H1 (cell line): ENCODE data around the gene TFB2M. TPM values are rescaled to one million over a fixed set of nuclear protein-coding genes. Genes with fewer than 3 reads are reported as not detected.

Experiments used
- CTCF ChIA-PET: fragments of 300-600 bp; sonication (Branson Sonifier 250); formaldehyde crosslinking; loops from one replicate; lab custom pipeline; 2021; ENCODE audit not compliant: partially characterized antibody; lab: Charles Lee
- POLR2A ChIA-PET: fragments of 300-600 bp; sonication (Branson Sonifier 250); formaldehyde crosslinking; loops from one replicate; lab custom pipeline; 2021; ENCODE audit warnings: inconsistent platforms; ENCODE audit not compliant: partially characterized antibody; lab: Charles Lee
- DNase-seq, 2 experiments: peaks; one replicate each; pipeline versions ENCODE4 v3.0.0 to v3.0.0-alpha.2; 2010 to 2022; ENCODE audit warnings: low spot score in 2 of 2, low read depth in 1 of 2, mixed read lengths in 1 of 2
- FAIRE-seq: peaks from 2 replicates; lab custom pipeline; 2011; peaks lifted over from hg19 to GRCh38; lab: Jason Lieb, UNC
- H2AFZ ChIP-seq: 2 replicates; pipeline ENCODE4 v1.8.1; 2012; ENCODE audit warnings: low read length, inconsistent platforms
- H2AK5ac ChIP-seq: 2 replicates; pipeline ENCODE4 v1.6.1; 2013; ENCODE audit warnings: low read depth, low read length
- H2BK120ac ChIP-seq: replicated peaks from 2 replicates; pipeline ENCODE3; 2013; ENCODE audit warnings: low read depth, low read length, inconsistent platforms
- H2BK12ac ChIP-seq: 2 replicates; pipeline ENCODE4 v1.6.1; 2013; ENCODE audit warnings: low read depth, low read length
- H2BK15ac ChIP-seq: 2 replicates; pipeline ENCODE4 v1.6.1; 2013; ENCODE audit warnings: low read length
- H2BK20ac ChIP-seq: 2 replicates; pipeline ENCODE4 v1.6.1; 2013; ENCODE audit warnings: low read length
- H2BK5ac ChIP-seq: 2 replicates; pipeline ENCODE4 v1.6.1; 2013; ENCODE audit warnings: low read depth, low read length
- H3K14ac ChIP-seq: 2 replicates; pipeline ENCODE4 v1.6.1; 2013; ENCODE audit warnings: inconsistent platforms; ENCODE audit not compliant: insufficient read length
- H3K18ac ChIP-seq: 2 replicates; pipeline ENCODE4 v1.6.1; 2013; ENCODE audit warnings: low read length; ENCODE audit errors: extremely low read depth
- H3K23ac ChIP-seq: 2 replicates; pipeline ENCODE4 v1.6.1; 2013; ENCODE audit warnings: inconsistent platforms; ENCODE audit not compliant: insufficient read length
- H3K23me2 ChIP-seq: 2 replicates; pipeline ENCODE4 v1.6.1; 2013; ENCODE audit warnings: low read depth, low read length
- H3K27ac ChIP-seq: 2 replicates; pipeline ENCODE4 v1.6.1; 2011; ENCODE audit warnings: low read depth, low read length, inconsistent platforms
- H3K27me3 ChIP-seq, 4 experiments: replicated peaks in 1 of 4; 1 replicate in 1 of 4; 2 replicates in 3 of 4; pipeline versions ENCODE4 v1.6.1 to v1.8.1; 2011 to 2013; ENCODE audit warnings: low read length in 3 of 4, mild to moderate bottlenecking in 3 of 4, inconsistent platforms in 2 of 4, mixed read lengths in 2 of 4, moderate library complexity in 1 of 4; ENCODE audit not compliant: control insufficient read depth in 3 of 4, insufficient read depth in 3 of 4; ENCODE audit errors: extremely low read depth in 1 of 4
- H3K36me3 ChIP-seq, 4 experiments: 2 replicates each; pipeline versions ENCODE4 v1.6.1 to v1.8.1; 2011 to 2013; ENCODE audit warnings: mild to moderate bottlenecking in 4 of 4, low read length in 3 of 4, moderate library complexity in 2 of 4, control low read depth in 1 of 4, inconsistent platforms in 1 of 4; ENCODE audit not compliant: insufficient read depth in 4 of 4, control insufficient read depth in 2 of 4
- H3K4ac ChIP-seq: replicated peaks from 2 replicates; pipeline ENCODE3; 2013; ENCODE audit warnings: low read length, low read depth, mixed read lengths, inconsistent platforms; ENCODE audit not compliant: insufficient read length
- H3K4me1 ChIP-seq, 4 experiments: replicated peaks in 1 of 4; 1 replicate in 1 of 4; 2 replicates in 3 of 4; pipeline versions ENCODE4 v1.6.1 to v1.8.1; 2011 to 2013; ENCODE audit warnings: low read length in 3 of 4, inconsistent platforms in 2 of 4, mixed read lengths in 1 of 4; ENCODE audit not compliant: insufficient read depth in 4 of 4, control insufficient read depth in 3 of 4
- H3K4me2 ChIP-seq, 2 experiments: 2 replicates each; pipeline versions ENCODE4 v1.6.1 to v1.8.1; 2011 to 2013; ENCODE audit warnings: low read depth in 2 of 2, low read length in 2 of 2, control low read depth in 1 of 2, inconsistent platforms in 1 of 2, mild to moderate bottlenecking in 1 of 2; ENCODE audit not compliant: insufficient read depth in 1 of 2
- H3K4me3 ChIP-seq, 4 experiments: fragments of 200-600, 300-600 bp in 1 of 4; sonication (generic), shearing (Covaris generic), sonication (Bioruptor Twin) in 1 of 4; 2 replicates each; pipeline versions ENCODE4 v1.5.1 to v1.8.1; 2011 to 2016; ENCODE audit warnings: low read length in 4 of 4, low read depth in 3 of 4, control low read depth in 2 of 4, inconsistent platforms in 2 of 4, mild to moderate bottlenecking in 2 of 4, mixed read lengths in 1 of 4, moderate library complexity in 1 of 4; ENCODE audit not compliant: insufficient read depth in 2 of 4; ENCODE audit errors: extremely low read depth in 1 of 4
- H3K56ac ChIP-seq: replicated peaks from 2 replicates; pipeline ENCODE3; 2013; ENCODE audit warnings: low read depth, mild to moderate bottlenecking, mixed read lengths, low read length, inconsistent platforms; ENCODE audit not compliant: insufficient read length
- H3K79me1 ChIP-seq: 2 replicates; pipeline ENCODE4 v1.6.1; 2013; ENCODE audit warnings: low read depth, low read length, control low read depth
- H3K79me2 ChIP-seq, 2 experiments: 2 replicates each; pipeline versions ENCODE4 v1.6.1 to v1.8.1; 2012 to 2013; ENCODE audit warnings: low read length in 2 of 2, mild to moderate bottlenecking in 2 of 2, inconsistent platforms in 1 of 2; ENCODE audit not compliant: insufficient read depth in 2 of 2, control insufficient read depth in 1 of 2
- H3K9ac ChIP-seq, 4 experiments: replicated peaks in 1 of 4; 1 replicate in 1 of 4; 2 replicates in 3 of 4; pipeline versions ENCODE4 v1.6.1 to v1.8.1; 2011 to 2013; ENCODE audit warnings: low read depth in 3 of 4, low read length in 3 of 4, control low read depth in 2 of 4, mild to moderate bottlenecking in 2 of 4, moderate library complexity in 2 of 4, inconsistent platforms in 1 of 4; ENCODE audit errors: extremely low read depth in 1 of 4
- H3K9me3 ChIP-seq, 2 experiments: 2 replicates each; pipeline versions ENCODE4 v1.6.1 to v1.8.1; 2012 to 2013; ENCODE audit warnings: mild to moderate bottlenecking in 2 of 2, moderate library complexity in 2 of 2, control low read depth in 1 of 2, inconsistent platforms in 1 of 2, low read depth in 1 of 2, low read length in 1 of 2, mixed read lengths in 1 of 2; ENCODE audit not compliant: insufficient read depth in 2 of 2
- H4K20me1 ChIP-seq, 2 experiments: replicated peaks in 1 of 2; 2 replicates each; pipeline versions ENCODE3 to v1.8.1; 2011 to 2013; ENCODE audit warnings: inconsistent platforms in 2 of 2, low read length in 2 of 2, mild to moderate bottlenecking in 1 of 2; ENCODE audit not compliant: insufficient read depth in 2 of 2, control insufficient read depth in 1 of 2
- H4K5ac ChIP-seq: 2 replicates; pipeline ENCODE4 v1.6.1; 2013; ENCODE audit warnings: low read length, low read depth, mixed read lengths, inconsistent platforms; ENCODE audit not compliant: insufficient read length
- H4K8ac ChIP-seq: 2 replicates; pipeline ENCODE4 v1.8.0; 2013; ENCODE audit warnings: mild to moderate bottlenecking, moderate library complexity, low read length, inconsistent platforms; ENCODE audit not compliant: insufficient read depth; ENCODE audit errors: extremely low read depth
- H4K91ac ChIP-seq: replicated peaks from 2 replicates; pipeline ENCODE3; 2013; ENCODE audit warnings: low read length, mixed read lengths, inconsistent platforms; ENCODE audit not compliant: insufficient read length
- ATF2 ChIP-seq: IDR thresholded peaks from 2 replicates; pipeline ENCODE4 v1.6.1; 2012; ENCODE audit warnings: low read length, inconsistent platforms
- BCL11A ChIP-seq, 2 experiments: IDR thresholded peaks; one replicate each; pipeline ENCODE4 v1.6.1; 2011; ENCODE audit warnings: low read depth in 2 of 2, low read length in 2 of 2, mild to moderate bottlenecking in 2 of 2
- CTCF ChIP-seq, 3 experiments: IDR thresholded peaks; 1 replicate in 2 of 3; 2 replicates in 1 of 3; pipeline versions ENCODE4 v1.5.1 to v1.6.1; 2011; ENCODE audit warnings: low read length in 3 of 3, mild to moderate bottlenecking in 3 of 3, inconsistent platforms in 2 of 3, low read depth in 1 of 3, moderate library complexity in 1 of 3; ENCODE audit not compliant: insufficient read depth in 1 of 3; ENCODE audit errors: control extremely low read depth in 1 of 3
- FOSL1 ChIP-seq: IDR thresholded peaks from 2 replicates; pipeline ENCODE4 v1.6.1; 2011; ENCODE audit warnings: mild to moderate bottlenecking, low read depth, low read length, moderate library complexity; ENCODE audit not compliant: insufficient read depth
- GTF2F1 ChIP-seq: IDR thresholded peaks from 2 replicates; pipeline ENCODE4 v1.6.1; 2012; ENCODE audit warnings: low read depth, low read length, improper control_type of control experiment, borderline replicate concordance
- KDM5A ChIP-seq: fragments of 200-600 bp; IDR thresholded peaks from 2 replicates; pipeline ENCODE4 v1.7.1; 2012; ENCODE audit warnings: mild to moderate bottlenecking, low read length, inconsistent platforms, mixed read lengths
- MAX ChIP-seq: IDR thresholded peaks from 2 replicates; pipeline ENCODE4 v1.6.1; 2012; ENCODE audit warnings: inconsistent platforms
- TBP ChIP-seq: IDR thresholded peaks from 2 replicates; pipeline ENCODE4 v1.6.1; 2011; ENCODE audit warnings: low read depth, low read length, improper control_type of control experiment
- ZNF274 ChIP-seq: IDR thresholded peaks from 2 replicates; pipeline ENCODE4 v1.7.0; 2012; ENCODE audit warnings: low read length, borderline replicate concordance; ENCODE audit errors: extremely low read depth
- WGBS, 2 experiments: shearing (Covaris generic) in 1 of 2; methylation state at CpG; one replicate each; pipeline versions ENCODE4 v1.1.6 to v1.1.7; 2013 to 2015; ENCODE audit warnings: low lambda C conversion rate in 2 of 2, mixed read lengths in 2 of 2, inconsistent platforms in 1 of 2, low coverage in 1 of 2, missing lambda C conversion rate in 1 of 2; ENCODE audit not compliant: insufficient replicate concordance in 2 of 2, insufficient coverage in 1 of 2, insufficient read length in 1 of 2; ENCODE audit errors: extremely low coverage in 1 of 2, missing lambda C conversion rate in 1 of 2; 5-methylcytosine and 5-hydroxymethylcytosine counted together
- polyA plus RNA-seq, 7 experiments: library from polyadenylated mRNA; depleted of rRNA in 3 of 7; stranded (reverse) in 5 of 7; unstranded in 2 of 7; fragments of >200 nt in 5 of 7; fragments of 200-250 nt in 2 of 7; gene quantifications; 1 replicate in 5 of 7; 2 replicates in 1 of 7; 4 replicates in 1 of 7; pipeline versions ENCODE4 v1.2.1 to v1.2.3, GENCODE V29; 2011 to 2013; ENCODE audit warnings: missing spikeins in 2 of 7, mixed read lengths in 2 of 7
- total RNA-seq: library from RNA; stranded (reverse); fragmentation: NEBNext Ultra II Directional; extraction: Animal tissue kit (Norgen Biotek cat#: 25700); gene quantifications from 2 replicates; pipeline ENCODE4 v1.2.1, GENCODE V29; 2021

TFB2M gene
- total and polyA plus RNA-seq, 2 of the 8 experiments (the other 6 are each of a cell fraction or from before 2014, with no cell fraction given), result 10.4 to 22.0 TPM

- DNase-seq (no peak), FAIRE-seq (no peak)
- WGBS, 2 experiments, result 84% methylated on average over 7 of the region's 7 CpGs; no CpG with 5 or more reads in 1 of the 2 experiments
- no peak overlapping the region for H3K4ac ChIP-seq
- H2BK15ac ChIP-seq, result no peak overlapping the region
- H2BK20ac ChIP-seq, result no peak overlapping the region
- H3K79me2 ChIP-seq, result 0 out of 4 replicates have a peak, but pooled peaks cover 0 to 6% of the 10 kb centered on the region in 2 experiments
- no peak overlapping the region for H2BK120ac ChIP-seq
- H4K91ac ChIP-seq, result no peak overlapping the region
- no peak overlapping the region for H2BK12ac ChIP-seq
- ChIA-PET CTCF (interaction anchor here (0.5 kb wide), 1 partner anchor 1464 kb away, joined by 3 read pairs; no protein-coding TSS in a partner anchor), POLR2A (no interaction called here)
- H3K23ac ChIP-seq, result no peak overlapping the region
- peaks cover 8% of the 10 kb centered on the region for H3K23me2 ChIP-seq
- H3K14ac ChIP-seq, result no peak overlapping the region
- H4K8ac ChIP-seq, result no peak overlapping the region
- H3K4me2 ChIP-seq, result no peak overlapping the region
- H3K9me3 ChIP-seq, result no peaks in the 10 kb centered on the region
- peaks cover 2% of the 10 kb centered on the region; the same call in 1 of the 2 replicates for H3K79me1 ChIP-seq
- H3K9ac ChIP-seq, result no peak overlapping the region
- H2AFZ ChIP-seq, result no peak overlapping the region
- H3K27me3 ChIP-seq, result peaks cover 0 to 3% (median 0%) of the 10 kb centered on the region in 4 experiments; a peak in 1 of 7 replicates
- H2BK5ac ChIP-seq, result no peak overlapping the region
- H3K36me3 ChIP-seq, result no peaks in the 10 kb centered on the region
- no peak overlapping the region for H3K4me3 ChIP-seq
- H3K27ac ChIP-seq, result no peak overlapping the region
- H2AK5ac ChIP-seq, result no peak overlapping the region
- H4K20me1 ChIP-seq, result no peaks in the 10 kb centered on the region
- H3K4me1 ChIP-seq, result peaks cover 0 to 6% (median 3%) of the 10 kb centered on the region in 4 experiments; a peak in 3 of 7 replicates
- no peak overlapping the region for H4K5ac ChIP-seq
- H3K56ac ChIP-seq, result no peak overlapping the region
- no peak overlapping the region for H3K18ac ChIP-seq
- TF ChIP-seq BCL11A (IDR thresholded peaks at IDR 0.05; ENCODE audit: low read depth in 2 of 2, low read length in 2 of 2) (no peak), FOSL1 (no peak), ZNF274 (no peak), KDM5A (no peak), CTCF (IDR thresholded peaks at IDR 0.05; ENCODE audit: control extremely low read depth in 1 of 3, insufficient read depth in 1 of 3, low read depth in 1 of 3, low read length in 3 of 3) (no peak), MAX (no peak), GTF2F1 (no peak), ATF2 (no peak), TBP (no peak)
These were observed 62.7 kb downstream of the TFB2M start for GRCh38 chr1:246503341-246503740.
